CD4-positive, alpha-beta T cell treated with Interleukin-4 for 4 hours (primary cell): ENCODE data around the gene GSTK1.
"Not testable (repeated sequence)": the region's sequence is repeated elsewhere in the genome, so short reads cannot be mapped to it uniquely, and the experiment has no call there.

Experiments used
- DNase-seq: peaks from one replicate; pipeline ENCODE4 v3.0.0-alpha.2; 2020

The GSTK1 gene

DNA sequence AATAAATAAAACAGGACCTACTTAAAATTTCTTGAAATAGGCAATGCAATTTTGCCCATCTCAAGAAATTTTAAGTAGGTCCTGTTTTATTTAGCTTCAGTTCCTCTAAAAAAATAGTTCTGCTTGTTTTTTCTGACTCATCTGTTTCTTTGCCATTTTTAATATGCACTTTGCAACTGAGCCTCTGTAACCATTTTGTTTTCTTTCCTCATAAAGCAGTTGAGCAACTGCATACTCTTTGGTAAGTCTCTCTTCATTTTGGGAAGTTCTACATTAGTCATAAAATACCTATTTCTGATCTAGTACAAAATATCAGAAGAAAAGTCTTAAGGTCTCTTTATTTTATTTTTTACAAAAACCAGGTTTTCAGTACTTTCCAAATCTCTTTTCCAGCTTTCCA, 23.4 kb upstream of the GSTK1 start:
- no peak for DNase-seq

DNA sequence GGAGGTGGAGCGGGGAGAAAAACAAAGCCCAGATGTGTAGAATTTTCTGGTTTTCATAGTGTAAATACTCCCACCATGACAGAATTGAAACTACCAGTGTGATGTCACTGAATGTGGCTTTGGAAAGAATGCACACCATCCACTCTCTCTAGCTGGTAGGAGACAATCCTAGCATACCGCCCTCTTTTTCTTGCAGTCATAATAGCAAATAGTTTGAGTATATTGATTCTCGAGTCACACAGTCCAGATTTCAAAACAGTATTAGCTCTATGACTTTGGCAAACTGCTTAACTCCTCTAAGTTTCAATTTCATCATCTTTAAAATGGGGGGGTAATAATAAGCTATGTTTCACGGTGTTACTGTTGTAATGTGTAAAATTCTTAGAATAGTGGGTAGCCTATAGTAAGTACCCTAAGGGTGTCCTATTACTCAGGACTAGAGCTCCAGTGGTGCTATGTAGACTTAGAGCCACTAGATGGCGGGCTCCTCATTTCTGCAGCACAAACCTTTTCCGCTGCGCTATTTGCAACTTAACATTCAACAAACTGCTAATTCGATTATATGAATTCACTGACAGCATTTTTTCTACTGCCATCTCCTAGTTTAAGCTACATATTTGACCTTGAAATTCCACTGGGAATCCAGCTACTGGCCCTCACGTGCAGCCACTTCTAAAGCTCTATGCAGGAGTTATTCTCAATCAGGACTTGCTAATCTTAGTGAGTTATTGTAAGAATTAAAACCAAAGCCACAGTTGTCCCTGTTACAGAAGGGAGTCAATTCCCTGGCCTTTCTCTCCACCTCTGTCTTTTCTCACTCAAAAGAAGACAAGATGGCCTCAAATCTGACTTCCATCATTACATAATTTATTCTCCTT, 22.7 kb upstream of the GSTK1 start:
- peak; percentile 85 for DNase-seq

GRCh38 chr7:143242306-143242705, 20.9 kb upstream of the GSTK1 start:
- DNase-seq = no peak

DNA sequence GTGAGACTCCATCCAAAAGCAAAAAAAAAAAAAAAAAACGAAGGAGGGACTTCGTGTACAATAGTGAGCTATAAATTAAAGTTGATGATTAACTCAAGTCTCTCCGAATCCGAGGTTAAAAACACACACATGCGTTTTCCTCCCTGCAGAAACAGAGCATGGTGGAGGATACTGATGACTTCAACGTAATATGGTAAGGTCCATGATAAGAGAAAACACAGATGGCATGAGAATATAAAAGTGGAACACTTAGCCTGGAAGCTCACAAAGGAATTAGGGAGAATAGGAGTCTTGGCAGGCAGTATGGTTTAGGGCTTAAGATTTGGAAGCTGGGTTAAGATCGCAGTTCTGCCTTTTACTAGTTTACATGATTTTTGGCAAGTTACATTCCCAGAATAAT, 20.1 kb upstream of the GSTK1 start:
- DNase-seq = no peak

DNA sequence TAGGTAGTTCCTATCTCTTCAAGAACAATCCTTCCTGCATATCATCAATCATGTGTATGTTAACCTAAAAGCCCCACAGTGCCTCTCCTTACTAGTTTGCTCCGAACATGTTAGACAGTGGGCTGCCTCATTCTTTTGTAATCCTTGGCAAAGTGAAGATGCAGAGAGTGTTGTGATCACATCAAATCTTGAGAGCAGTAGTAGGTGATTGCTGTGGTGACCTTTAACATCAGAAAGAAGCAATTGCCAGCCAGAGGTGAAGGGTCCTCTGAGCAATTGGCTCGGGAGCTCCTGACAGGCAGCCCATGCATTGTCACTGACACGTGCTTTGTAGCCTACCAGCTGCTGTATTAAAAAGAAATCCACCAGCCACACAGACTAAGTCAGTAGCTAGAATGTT, 19.6 kb upstream of the GSTK1 start:
- DNase-seq = no peak

DNA sequence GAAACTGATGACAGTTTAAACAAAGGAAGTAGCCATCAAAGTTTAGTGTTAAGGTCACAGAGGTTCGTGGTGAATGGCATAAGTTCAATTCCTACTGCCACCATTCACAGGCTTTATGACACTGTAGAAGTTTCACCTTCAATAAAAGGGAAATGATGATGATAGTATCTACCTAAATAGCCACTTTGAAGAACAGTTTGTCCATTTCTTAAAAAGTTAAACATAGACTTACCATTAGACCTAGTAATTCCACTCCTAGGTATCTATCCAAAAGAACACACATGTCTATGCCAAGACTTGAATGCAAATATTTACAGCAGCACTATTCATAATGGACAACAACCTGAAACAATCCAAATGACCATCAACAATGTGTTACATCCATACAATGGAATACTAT, 18.9 kb upstream of the GSTK1 start:
- DNase-seq = no peak

- peak; percentile 65 for DNase-seq
These were observed 18.1 kb upstream of the GSTK1 start for GRCh38 chr7:143245123-143245522.

DNA sequence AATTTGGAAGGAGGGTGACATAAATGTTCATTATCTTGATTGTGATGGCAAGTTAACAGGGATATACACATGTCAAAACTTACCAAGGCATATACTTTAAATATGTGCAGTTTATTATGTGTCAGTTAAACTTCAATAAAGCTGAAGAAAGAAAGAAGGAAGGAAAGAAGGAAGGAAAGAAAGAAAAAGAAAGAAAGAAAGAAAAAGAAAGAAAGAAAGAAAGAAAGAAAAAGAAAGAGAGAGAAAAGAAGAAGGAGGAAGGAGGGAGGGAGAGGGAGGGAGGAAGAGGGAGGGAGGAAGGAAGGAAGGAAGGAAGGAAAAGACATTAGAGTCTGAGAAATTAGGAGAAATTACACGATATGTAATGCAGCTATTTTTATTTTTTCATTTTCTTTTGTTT, 15.9 kb upstream of the GSTK1 start:
- no peak for DNase-seq

GRCh38 chr7:143248761-143249354, 14.4 kb upstream of the GSTK1 start:
- DNase-seq = no peak

GRCh38 chr7:143250199-143250598, 13.0 kb upstream of the GSTK1 start:
- no peak for DNase-seq

DNA sequence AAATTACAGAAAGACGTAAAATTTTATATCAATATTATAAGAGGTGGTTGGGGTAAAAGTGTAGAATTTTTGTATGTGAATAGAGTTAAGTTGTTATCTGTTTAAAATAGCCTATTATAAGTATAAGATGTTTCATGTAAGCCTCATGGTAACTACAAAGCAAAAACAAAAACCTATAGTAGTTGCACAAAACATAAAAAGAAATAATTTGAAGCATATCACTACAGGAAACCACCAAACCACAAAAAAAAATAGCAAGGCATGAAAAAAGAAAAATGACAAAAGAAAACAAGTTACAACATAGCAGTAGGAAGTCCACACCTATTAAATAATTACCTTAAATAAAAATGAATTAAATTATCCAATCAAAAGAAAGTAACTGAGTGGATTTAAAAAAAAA, 12.4 kb upstream of the GSTK1 start:
- peak; percentile 74 for DNase-seq

DNA sequence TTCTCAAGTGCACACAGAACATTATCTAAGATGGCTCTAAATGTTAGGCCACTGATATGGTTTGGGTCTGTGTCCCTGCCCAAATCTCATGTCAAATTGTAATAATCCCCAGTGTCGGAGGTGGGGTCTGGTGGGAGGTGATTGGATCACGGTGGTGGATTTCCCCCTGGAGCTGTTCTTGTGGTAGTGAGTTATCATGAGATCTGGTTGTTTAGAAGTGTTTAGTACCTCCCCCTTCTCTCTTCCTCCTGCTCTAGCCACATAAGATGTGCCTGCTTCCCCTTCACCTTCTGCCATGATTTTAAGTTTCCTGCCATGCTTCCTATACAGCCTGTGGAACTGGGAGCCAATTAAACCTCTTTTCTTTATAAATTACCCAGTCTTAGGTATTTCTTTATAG, 11.2 kb upstream of the GSTK1 start:
- peak; percentile 46 for DNase-seq

DNA sequence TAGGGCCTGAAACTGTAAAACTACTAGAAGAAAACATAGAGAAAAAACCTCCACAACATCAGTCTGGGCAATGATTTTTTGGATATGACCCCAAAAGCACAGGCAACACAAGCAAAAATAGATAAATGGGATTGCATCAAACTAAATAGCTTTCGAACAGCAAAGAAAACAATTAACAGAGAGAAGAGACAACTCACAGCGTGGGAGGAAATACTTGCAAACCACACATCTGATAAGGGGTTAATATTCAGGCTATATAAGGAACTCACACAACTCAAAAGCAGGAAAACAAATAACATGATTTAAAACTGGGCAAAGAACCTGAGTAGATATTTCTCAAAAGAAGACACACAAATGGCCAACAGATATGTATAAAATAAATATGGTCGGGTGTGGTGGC, 7.7 kb upstream of the GSTK1 start:
- DNase-seq = peak; percentile 28

DNA sequence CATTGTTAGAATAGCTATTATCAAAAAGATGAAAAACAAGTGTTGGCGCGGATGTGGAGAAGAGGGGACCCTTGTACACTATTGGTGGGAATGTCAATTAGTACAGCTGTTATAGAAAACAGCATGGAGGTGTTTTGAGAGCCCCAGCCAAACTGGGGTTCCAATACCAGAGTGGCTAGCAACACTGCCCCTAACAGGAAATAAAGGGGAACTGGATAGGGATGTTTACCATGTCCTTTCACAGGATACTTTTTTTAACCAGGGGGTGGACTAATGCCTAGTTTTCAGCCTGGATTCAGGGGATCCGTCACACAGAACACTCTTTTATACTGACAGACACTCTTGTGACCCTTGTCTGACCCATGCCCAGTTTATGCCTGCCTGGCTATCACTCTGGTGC, 6.9 kb upstream of the GSTK1 start:
- DNase-seq = no peak

DNA sequence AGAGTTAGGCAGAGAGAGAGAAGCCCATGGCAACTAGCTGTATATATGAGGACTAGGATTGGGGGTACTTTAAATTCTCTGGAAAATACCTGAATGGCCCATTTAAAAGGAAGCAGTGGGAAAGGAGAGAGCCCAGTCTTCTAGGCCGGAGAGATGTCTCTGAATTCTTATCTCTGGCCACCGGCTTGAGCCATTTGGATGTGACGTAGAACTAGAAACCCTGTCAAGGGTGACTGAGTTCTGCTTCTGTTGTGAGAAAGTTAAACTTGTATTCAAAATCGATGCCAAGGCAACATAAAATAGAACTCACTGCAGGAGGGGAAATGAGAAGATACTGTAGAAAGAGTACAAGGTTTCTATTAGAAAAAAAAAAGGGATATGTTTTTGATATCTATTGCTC, 6.3 kb upstream of the GSTK1 start:
- DNase-seq = no peak

- no peak for DNase-seq
These were observed 5.7 kb upstream of the GSTK1 start for GRCh38 chr7:143257501-143257900.

DNA sequence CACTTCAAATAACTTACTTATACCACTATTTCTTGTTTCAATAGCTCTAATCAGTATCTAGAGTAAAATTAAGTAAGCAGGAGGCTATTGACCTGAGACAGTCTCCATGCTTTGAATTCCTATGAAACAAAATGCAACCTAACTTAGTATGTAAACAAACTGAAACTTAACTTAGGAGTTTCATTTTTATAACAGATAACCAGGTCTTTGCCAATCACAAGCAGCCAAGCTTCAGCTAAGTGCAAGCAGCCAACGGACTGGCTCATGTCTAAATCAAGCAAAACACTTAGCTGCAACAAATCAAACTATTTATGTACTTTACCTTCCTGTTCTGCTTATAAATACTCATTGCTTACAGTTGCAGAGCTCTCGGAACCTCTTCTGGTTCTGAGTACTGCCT, 4.4 kb upstream of the GSTK1 start:
- peak; percentile 62 for DNase-seq

- peak; percentile 24 for DNase-seq
These were observed 3.5 kb upstream of the GSTK1 start for GRCh38 chr7:143259765-143260164.

GRCh38 chr7:143261901-143262300, 1.3 kb upstream of the GSTK1 start:
- no peak for DNase-seq

DNA sequence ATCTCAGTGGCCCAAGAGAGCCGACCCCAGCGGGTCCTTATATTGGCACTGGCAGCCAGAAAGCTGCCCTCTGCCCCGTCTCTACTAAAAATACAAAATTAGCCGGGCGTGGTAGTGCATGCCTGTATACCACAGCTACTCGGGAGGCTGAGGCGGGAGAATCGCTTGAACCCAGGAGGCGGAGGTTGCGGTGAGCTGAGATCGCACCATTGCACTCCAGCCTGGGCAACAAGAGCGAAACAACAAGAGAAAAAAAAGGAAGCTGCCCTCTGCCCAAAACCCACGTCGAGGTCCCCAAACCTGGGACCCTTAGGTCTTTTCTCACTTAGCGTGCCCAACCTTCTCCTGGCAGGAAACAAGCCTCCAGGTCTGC, 941 bp downstream of the GSTK1 start:
- DNase-seq = not testable (repeated sequence)

- DNase-seq = no peak
These were observed 1.9 kb downstream of the GSTK1 start for GRCh38 chr7:143265017-143265693.

DNA sequence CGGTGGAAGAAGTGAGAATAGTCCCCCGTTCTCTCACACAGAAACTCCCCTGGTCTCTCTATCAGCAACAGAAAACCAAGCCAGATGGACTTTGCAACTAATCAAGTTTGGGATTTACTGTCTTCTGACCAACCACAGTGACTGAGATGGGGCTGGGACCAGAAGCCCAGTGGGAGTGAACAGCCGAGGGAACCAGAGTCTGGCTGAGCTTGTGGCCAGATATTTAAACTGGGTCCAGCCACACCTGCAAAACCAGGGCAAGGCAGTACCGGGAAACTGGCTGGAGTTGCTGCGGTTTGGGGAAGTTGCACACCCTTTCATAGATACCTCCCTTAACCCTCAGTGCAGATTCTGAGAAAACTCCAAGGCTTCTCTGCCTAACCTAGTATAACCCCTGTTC, 6.0 kb downstream of the GSTK1 start:
- DNase-seq = no peak

GRCh38 chr7:143271240-143271639, 8.0 kb downstream of the GSTK1 start:
- no peak for DNase-seq

- DNase-seq = no peak
These were observed 9.6 kb downstream of the GSTK1 start for GRCh38 chr7:143272871-143273270.
